ENCODE data around the gene ITPR2.
A peak's percentile ranks its signal among the peaks of the same experiment; 100 is the strongest.
"Not testable (repeated sequence)": the region's sequence is repeated elsewhere in the genome, so short reads cannot be mapped to it uniquely, and the experiment has no call there.

The ITPR2 gene

GRCh38 chr12:26832822-26833742 is at the start of gene ITPR2:
ITPR2 (minus strand) TSS chr12:26833194; CDS start chr12:26832781, 413 bp downstream.
- peak; percentile 88 for DNase-seq

- DNase-seq: no peak
Measured at GRCh38 chr12:26880625-26881024, 47.6 kb upstream of the ITPR2 start.

- peak; percentile 70 for DNase-seq
Measured at GRCh38 chr12:26878661-26879119, 45.7 kb upstream of the ITPR2 start.

GRCh38 chr12:26874501-26875296 is 41.7 kb upstream of the ITPR2 start:
- no peak for DNase-seq

- DNase-seq: no peak
Measured at GRCh38 chr12:26872625-26873024, 39.6 kb upstream of the ITPR2 start.

GRCh38 chr12:26871985-26872384 is 39.0 kb upstream of the ITPR2 start:
- DNase-seq: no peak

GRCh38 chr12:26870491-26871419 is 37.8 kb upstream of the ITPR2 start:
- DNase-seq: peak; percentile 38

- peak; percentile 40 for DNase-seq
Measured at GRCh38 chr12:26869908-26870459, 37.0 kb upstream of the ITPR2 start.

GRCh38 chr12:26869104-26869494 is 36.1 kb upstream of the ITPR2 start:
- no peak for DNase-seq

- DNase-seq: no peak
Measured at GRCh38 chr12:26868447-26869103, 35.6 kb upstream of the ITPR2 start.

- no peak for DNase-seq
Measured at GRCh38 chr12:26867080-26867479, 34.1 kb upstream of the ITPR2 start.

GRCh38 chr12:26863515-26863914 is 30.5 kb upstream of the ITPR2 start:
- no peak for DNase-seq

GRCh38 chr12:26862787-26863186 is 29.8 kb upstream of the ITPR2 start:
- DNase-seq: not testable (repeated sequence)

- no peak for DNase-seq
Measured at GRCh38 chr12:26861690-26862089, 28.7 kb upstream of the ITPR2 start.

GRCh38 chr12:26857465-26858176 is 24.6 kb upstream of the ITPR2 start:
- DNase-seq: no peak

GRCh38 chr12:26855337-26855736 is 22.3 kb upstream of the ITPR2 start:
- DNase-seq: no peak

- no peak for DNase-seq
Measured at GRCh38 chr12:26854031-26854390, 21.0 kb upstream of the ITPR2 start.

- peak; percentile 68 for DNase-seq
Measured at GRCh38 chr12:26853303-26854030, 20.5 kb upstream of the ITPR2 start.

- no peak for DNase-seq
Measured at GRCh38 chr12:26851031-26851809, 18.2 kb upstream of the ITPR2 start.
